Tibial nerve (tissue), 4 donors: ENCODE measurements around the gene NRL. TPM values are rescaled to one million over a fixed set of nuclear protein-coding genes. Genes with fewer than 3 reads are reported as not detected.

ENCODE experiments used
- DNase-seq, 2 donors: peaks; one replicate each; pipeline ENCODE4 v3.0.0-alpha.2; 2019; ENCODE audit warnings: low spot score in 2 of 2
- H3K27ac ChIP-seq, 4 donors: fragments of 200-600 bp; sonication (generic) in 3 of 4; one replicate each; pipeline ENCODE4 v1.5.1; 2017 to 2019; ENCODE audit warnings: mild to moderate bottlenecking in 1 of 4
- H3K27me3 ChIP-seq, 2 donors: fragments of 200-600 bp; sonication (generic) in 1 of 2; one replicate each; pipeline versions ENCODE4 v1.5.1 to v1.6.0; 2017 to 2019
- H3K36me3 ChIP-seq, 3 donors: fragments of 200-600 bp; sonication (generic); one replicate each; pipeline ENCODE4 v1.5.1; 2018 to 2019
- H3K4me1 ChIP-seq, 4 donors: fragments of 200-600 bp; sonication (generic) in 3 of 4; one replicate each; pipeline ENCODE4 v1.5.1; 2017 to 2019
- H3K4me3 ChIP-seq, 4 donors: fragments of 200-600 bp; sonication (generic) in 3 of 4; one replicate each; pipeline ENCODE4 v1.5.1; 2017 to 2019; ENCODE audit warnings: mild to moderate bottlenecking in 1 of 4, moderate library complexity in 1 of 4
- H3K9me3 ChIP-seq, 4 donors: fragments of 200-600 bp; sonication (generic) in 3 of 4; one replicate each; pipeline ENCODE4 v1.5.1; 2017 to 2019
- CTCF ChIP-seq, 5 experiments: fragments of 200-600 bp in 3 of 5; fragments of 450-650 bp in 2 of 5; sonication (generic) in 3 of 5; IDR thresholded peaks; one replicate each; pipeline ENCODE4 v1.5.1; 2016 to 2019; ENCODE audit warnings: antibody characterized with exemption in 5 of 5, mild to moderate bottlenecking in 3 of 5, moderate library complexity in 2 of 5
- EP300 ChIP-seq, 2 donors: sonication (generic); formaldehyde crosslinking; IDR thresholded peaks; one replicate each; pipeline ENCODE4 v1.6.1; 2017; ENCODE audit warnings: antibody characterized with exemption in 2 of 2, mild to moderate bottlenecking in 1 of 2
- POLR2A ChIP-seq, 2 donors: fragments of 450-650 bp; IDR thresholded peaks; one replicate each; pipeline ENCODE4 v1.6.1; 2017; ENCODE audit warnings: antibody characterized with exemption in 2 of 2, mild to moderate bottlenecking in 2 of 2, moderate library complexity in 2 of 2
- WGBS, 2 donors: methylation state at CpG; one replicate each; pipeline ENCODE4 v1.1.5; 2018; 5-methylcytosine and 5-hydroxymethylcytosine counted together
- total RNA-seq, 4 donors: library from RNA; depleted of rRNA; stranded (reverse); fragments of >200 nt; gene quantifications; one replicate each; pipeline ENCODE4 v1.1.0, GENCODE V29; 2016

The NRL gene
- total RNA-seq, 4 donors from 2014 or later: 4.8 to 7.0 (median 5.9) TPM

DNA sequence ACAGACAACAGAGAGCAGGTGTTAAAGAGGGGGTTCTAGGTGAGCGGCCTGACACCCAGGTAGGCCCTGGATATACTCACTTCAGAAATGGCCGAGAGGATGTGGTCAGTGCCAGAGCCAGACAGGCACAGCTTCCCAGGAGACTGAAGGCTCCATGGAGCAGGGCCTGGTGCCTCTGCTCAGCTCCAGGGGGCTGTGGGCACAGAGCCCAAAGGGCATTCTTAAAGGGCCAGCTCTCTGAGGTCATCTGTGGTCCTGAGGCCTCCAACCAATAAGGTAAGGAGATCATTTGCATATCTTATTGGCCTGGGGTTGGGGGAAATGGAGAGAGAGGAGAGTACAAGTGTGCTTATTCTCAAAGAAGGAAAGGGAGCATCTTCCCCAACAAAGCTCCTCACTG is 30.3 kb downstream of the NRL start:
- Histone ChIP-seq H3K4me1 (peaks cover 0 to 14% (median 3%) of the 10 kb centered on the region in 4 donors), H3K9me3 (no peaks in the 10 kb centered on the region), H3K4me3 (no peak overlapping the region), H3K36me3 (no peaks in the 10 kb centered on the region), H3K27me3 (peaks cover 0 to 22% of the 10 kb centered on the region in 2 donors), H3K27ac (no peak overlapping the region)
- no peak for DNase-seq
- WGBS, 2 donors: 75 to 84% methylated on average over 2 of the region's 2 CpGs
- TF ChIP-seq EP300 (IDR thresholded peaks at IDR 0.05) (no peak), POLR2A (IDR thresholded peaks at IDR 0.05) (no peak), CTCF (IDR thresholded peaks at IDR 0.05) (no peak)

GRCh38 chr14:24083462-24083861 is 31.3 kb downstream of the NRL start:
- TF ChIP-seq POLR2A (IDR thresholded peaks at IDR 0.05) (no peak), EP300 (IDR thresholded peaks at IDR 0.05) (no peak), CTCF (IDR thresholded peaks at IDR 0.05) (no peak)
- H3K36me3 ChIP-seq: no peaks in the 10 kb centered on the region
- no peaks in the 10 kb centered on the region for H3K9me3 ChIP-seq
- DNase-seq: no peak
- H3K27ac ChIP-seq: no peak overlapping the region
- 87% methylated on average over 3 of the region's 3 CpGs for WGBS, 2 donors
- H3K4me3 ChIP-seq: no peak overlapping the region
- peaks cover 0 to 14% (median 3%) of the 10 kb centered on the region in 4 donors for H3K4me1 ChIP-seq
- H3K27me3 ChIP-seq: peaks cover 0 to 32% of the 10 kb centered on the region in 2 donors

- peaks cover 0 to 38% of the 10 kb centered on the region in 2 donors for H3K27me3 ChIP-seq
- H3K27ac ChIP-seq: no peak overlapping the region
- no peaks in the 10 kb centered on the region for H3K36me3 ChIP-seq
- 79 to 95% methylated on average over 5 of the region's 5 CpGs for WGBS, 2 donors
- no peak for TF ChIP-seq CTCF (IDR thresholded peaks at IDR 0.05)
- TF ChIP-seq EP300 (IDR thresholded peaks at IDR 0.05): no peak
- no peak overlapping the region for H3K4me3 ChIP-seq
- H3K4me1 ChIP-seq: peaks cover 0 to 14% (median 3%) of the 10 kb centered on the region in 4 donors
- H3K9me3 ChIP-seq: no peaks in the 10 kb centered on the region
- DNase-seq: no peak
Measured at GRCh38 chr14:24082411-24083080, 32.2 kb downstream of the NRL start.

DNA sequence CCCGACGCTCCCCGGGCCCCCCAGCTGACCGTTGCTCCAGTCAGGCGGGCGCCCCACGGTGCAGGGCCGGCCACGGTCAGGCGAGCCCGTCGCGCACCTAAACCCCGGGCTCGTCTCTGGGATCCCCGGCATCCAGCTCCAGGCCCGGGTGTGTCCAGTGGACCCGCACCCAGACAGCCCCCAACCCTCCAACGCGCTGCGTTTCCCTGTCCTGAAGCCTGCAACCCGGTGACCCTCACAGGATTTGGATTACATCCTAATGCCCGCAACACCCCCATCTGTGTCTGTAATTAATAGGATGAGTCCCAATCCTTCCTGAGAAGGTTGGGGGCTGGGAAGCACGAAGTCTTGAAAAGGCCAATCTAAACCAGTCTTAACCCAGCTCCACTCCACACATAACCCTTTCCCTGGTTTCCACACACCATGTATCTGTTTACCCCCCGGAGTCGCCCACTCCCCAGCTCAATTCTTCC is 33.0 kb downstream of the NRL start:
- TF ChIP-seq EP300 (IDR thresholded peaks at IDR 0.05): no peak
- TF ChIP-seq CTCF (IDR thresholded peaks at IDR 0.05): no peak
- TF ChIP-seq POLR2A (IDR thresholded peaks at IDR 0.05): no peak
- Histone ChIP-seq H3K4me3 (peak overlapping the region; percentile 32 to 67 (median 50)), H3K27ac (peak overlapping the region in 2 of 4 donors; percentile 53 to 82), H3K36me3 (no peaks in the 10 kb centered on the region), H3K27me3 (peaks cover 0 to 40% of the 10 kb centered on the region in 2 donors), H3K9me3 (no peaks in the 10 kb centered on the region), H3K4me1 (peaks cover 0 to 14% (median 3%) of the 10 kb centered on the region in 4 donors)
- no peak for DNase-seq
- 30 to 44% methylated on average over 20 to 23 of the region's 26 CpGs for WGBS, 2 donors

GRCh38 chr14:24080888-24081738 is 33.6 kb downstream of the NRL start:
- DNase-seq: no peak
- TF ChIP-seq CTCF (IDR thresholded peaks at IDR 0.05): no peak
- no peak for TF ChIP-seq EP300 (IDR thresholded peaks at IDR 0.05)
- TF ChIP-seq POLR2A (IDR thresholded peaks at IDR 0.05): no peak
- no peaks in the 10 kb centered on the region for H3K36me3 ChIP-seq
- whole genome bisulfite sequencing, 2 donors: 0% methylated on average over 20 to 56 of the region's 74 CpGs
- no peaks in the 10 kb centered on the region for H3K9me3 ChIP-seq
- peak overlapping the region in 2 of 4 donors; percentile 53 to 82 for H3K27ac ChIP-seq
- peaks cover 0 to 14% (median 3%) of the 10 kb centered on the region in 4 donors for H3K4me1 ChIP-seq
- peaks cover 0 to 40% of the 10 kb centered on the region in 2 donors for H3K27me3 ChIP-seq
- peak overlapping the region; percentile 32 to 67 (median 50) for H3K4me3 ChIP-seq
